COLO829 (cell line): ENCODE results near the gene CCSER1.
"Not testable (repeated sequence)": the region's sequence is repeated elsewhere in the genome, so short reads cannot be mapped to it uniquely, and the experiment has no call there.

Experiments used
- DNase-seq: peaks from one replicate; pipeline ENCODE4 v3.0.0; 2012; ENCODE audit warnings: low spot score

The CCSER1 gene

DNA sequence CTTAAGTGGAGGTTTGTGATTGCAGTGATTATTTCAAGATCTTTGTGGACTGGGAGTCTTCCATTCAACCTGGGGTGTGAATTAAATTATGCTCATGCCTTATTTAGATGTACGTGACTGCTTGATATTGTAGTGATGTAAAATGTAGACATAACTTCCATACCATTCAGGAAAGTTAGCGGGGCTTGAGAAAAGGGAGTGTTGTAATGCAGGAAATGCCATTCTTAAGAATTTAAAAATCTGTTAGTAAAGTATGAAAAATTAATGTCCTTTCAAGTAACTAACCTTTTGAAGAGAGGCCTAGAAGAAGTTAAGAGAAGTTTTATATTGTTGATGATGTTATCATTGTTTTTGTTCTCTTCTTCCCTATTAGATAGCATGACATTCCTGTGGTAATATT lies 318.2 kb downstream of the CCSER1 start:
- DNase-seq = no peak

DNA sequence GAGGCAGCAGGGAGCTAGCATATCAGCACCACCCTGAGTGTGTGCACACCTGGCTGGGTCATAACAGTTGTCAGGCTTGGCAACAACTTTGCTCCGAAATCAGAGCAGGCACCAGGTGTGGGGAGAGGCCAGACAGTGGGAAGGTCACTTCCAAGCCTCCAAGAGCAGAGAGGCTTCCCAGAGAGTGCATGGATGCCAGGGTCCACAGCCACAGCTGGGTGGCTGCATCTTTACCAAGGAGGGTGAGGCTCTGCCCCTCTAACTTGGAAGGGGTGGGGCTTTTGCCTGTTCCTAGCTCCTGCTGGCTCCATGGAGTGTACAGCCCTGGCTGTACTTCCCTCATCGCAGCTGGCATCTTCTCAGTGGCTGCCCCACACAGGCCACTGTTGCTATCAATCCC lies 322.4 kb downstream of the CCSER1 start:
- DNase-seq = no peak

DNA sequence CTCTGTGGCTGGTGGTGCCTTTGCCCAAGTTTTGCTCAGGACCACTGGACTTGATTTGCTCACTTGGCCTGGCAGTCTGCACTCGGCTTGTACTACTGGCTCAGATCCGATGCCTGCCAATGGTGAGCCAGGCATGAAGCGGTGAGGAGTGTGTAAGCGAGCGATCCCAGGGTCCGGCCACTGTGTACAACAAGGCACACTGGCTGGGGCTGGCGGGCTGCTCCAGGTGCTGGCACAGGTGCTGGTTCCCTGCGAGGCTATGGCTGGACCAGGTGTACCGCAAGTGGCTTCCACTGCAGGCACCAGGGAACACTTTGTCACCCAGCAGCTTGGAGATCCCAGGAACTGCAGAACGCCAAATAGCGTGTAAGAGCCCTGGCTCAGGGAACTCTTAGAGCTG lies 329.7 kb downstream of the CCSER1 start:
- no peak for DNase-seq

DNA sequence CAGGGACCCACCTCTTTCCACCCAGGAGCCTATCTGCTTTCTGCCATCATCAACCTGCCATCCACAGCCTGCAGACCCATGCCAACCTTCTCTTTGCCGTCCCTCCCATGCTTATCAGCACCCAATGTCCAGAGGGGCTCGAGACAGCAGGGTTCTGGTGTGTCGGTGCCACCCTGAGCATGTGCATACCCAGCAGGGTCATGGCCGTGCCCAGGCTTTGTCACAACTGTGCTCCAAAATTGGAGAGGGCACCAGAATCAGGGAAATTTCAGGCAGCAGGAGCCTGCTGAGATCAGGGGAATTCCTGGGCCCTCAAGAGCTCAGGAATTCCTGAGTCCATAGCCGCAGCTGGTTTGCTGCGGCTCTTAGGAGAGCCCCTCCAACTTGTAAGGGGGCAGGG lies 330.6 kb downstream of the CCSER1 start:
- DNase-seq = no peak

DNA sequence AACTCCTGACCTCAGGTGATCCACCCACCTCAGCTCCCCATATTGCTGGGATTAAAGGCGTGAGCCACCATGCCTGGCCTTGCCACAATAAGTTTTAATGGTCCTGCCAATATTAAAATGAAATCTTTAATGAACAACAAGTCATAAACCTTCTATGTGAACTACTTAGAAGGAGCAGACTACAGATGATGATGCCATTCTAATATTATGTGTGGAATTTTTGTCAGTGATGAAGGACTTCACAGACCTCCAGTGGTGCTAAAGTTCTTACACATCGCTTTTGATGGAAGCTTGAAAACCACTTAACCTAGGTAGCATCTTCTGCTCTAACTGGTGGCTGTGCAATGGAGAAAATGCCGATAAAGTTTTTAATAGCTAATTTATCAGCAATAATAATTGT lies 331.4 kb downstream of the CCSER1 start:
- no peak for DNase-seq

DNA sequence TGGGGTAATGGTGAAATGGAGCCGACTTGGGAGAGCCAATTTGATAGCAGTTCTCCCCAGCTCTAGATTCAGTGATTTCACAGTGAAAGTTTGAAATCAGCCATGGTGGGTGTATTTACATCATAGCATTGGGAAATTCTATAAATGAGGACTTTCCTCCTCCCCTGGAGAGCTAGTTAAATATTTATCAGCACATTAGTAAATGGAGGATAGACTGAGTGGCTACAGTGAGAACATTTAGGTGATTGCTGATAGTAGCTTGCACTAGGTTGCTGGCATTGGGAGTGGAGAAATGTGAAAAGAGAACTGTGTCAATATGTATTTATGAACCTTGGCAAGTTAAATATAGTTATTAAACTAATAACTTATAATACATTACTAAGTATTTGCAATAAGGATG lies 347.3 kb downstream of the CCSER1 start:
- no peak for DNase-seq

DNA sequence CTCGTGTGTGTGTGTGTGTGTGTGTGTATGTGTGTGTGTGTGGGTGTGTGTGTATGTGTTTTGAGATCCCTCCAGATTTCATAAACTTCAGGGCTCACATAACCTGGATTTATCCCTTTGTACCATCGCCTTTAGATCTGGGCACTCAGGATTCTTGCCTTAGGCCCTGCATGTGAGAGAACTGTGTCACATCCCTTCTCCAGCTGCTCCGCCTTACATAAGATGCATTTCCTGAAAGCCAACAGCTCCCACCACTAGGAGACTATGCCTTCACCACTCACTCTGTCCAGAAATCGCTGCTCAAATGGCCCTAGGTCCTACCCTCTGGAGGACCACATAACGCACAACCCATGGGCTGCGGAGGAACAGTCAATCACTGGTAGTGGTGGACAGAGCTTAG lies 348.8 kb downstream of the CCSER1 start:
- DNase-seq = no peak

DNA sequence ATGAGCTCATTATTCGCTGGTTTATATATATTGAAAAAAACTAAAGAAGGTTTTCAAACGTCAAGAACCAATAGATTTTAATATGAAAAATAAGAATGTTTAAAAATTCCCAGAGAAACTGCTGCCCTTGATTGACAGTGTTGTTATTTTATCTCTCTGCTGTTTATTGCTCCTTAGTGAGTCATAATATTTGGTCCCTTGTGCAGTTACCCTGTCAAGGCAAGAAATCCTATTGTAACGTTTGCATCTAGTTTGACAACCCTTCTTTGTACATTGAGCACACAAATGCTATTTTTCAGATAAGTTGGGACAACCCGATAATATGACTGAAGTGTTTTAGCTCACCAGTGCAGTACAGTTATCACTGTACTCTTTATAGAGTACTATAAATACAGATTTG lies 349.4 kb downstream of the CCSER1 start:
- DNase-seq = no peak

DNA sequence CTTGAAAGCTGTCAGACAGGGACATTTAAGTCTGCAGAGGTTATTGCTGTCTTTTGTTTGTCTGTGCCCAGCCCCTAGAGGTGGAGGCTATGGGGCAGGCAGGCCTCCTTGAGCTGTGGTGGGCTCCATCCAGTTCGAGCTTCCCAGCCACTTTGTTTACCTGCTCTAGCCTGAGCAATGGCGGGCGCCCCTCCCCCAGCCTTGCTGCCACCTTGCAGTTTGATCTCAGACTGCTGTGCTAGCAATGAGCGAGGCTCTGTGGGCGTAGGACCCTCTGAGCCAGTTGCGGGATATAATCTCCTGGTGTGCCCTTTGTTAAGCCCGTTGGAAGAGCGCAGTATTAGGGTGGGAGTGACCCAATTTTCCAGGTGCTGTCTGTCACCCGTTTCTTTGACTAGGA lies 357.7 kb downstream of the CCSER1 start:
- DNase-seq = not testable (repeated sequence)

DNA sequence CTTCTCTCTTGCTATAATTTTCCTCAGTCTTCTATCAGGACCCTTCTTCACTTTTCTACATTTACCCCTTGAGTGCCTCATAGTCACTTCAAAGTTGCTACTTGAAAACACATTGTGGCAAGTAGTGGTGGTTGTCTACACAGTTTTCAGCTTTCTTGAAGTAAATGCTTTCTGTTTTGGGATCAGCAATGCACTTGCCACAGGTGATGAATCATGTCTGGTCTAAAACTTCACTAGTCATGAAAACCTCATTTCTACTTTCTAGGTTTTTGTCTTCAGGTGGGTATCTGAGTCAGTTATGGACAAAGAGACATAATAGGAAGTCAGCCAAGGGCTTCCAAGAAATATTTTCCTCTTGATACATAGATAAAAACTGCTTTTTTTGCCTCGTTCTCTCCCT lies 359.2 kb downstream of the CCSER1 start:
- no peak for DNase-seq

DNA sequence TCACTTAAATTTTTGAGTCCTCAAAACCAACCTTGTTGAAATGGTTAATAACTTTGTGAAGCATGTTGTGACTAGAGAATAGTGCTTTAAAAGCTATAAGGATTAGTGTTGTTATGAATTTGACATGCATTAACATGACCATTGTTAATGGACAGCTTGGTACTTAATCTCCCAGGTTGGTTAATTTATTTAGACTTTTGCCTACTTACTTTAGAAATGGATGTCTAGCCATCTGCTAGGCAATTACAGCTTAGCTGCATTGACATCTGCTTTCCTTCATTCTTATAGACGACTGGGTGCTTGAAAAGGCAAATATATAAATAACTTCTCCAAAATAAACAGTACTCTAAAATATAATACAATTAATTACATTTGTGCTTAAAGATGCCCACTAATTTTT lies 368.0 kb downstream of the CCSER1 start:
- DNase-seq = no peak

DNA sequence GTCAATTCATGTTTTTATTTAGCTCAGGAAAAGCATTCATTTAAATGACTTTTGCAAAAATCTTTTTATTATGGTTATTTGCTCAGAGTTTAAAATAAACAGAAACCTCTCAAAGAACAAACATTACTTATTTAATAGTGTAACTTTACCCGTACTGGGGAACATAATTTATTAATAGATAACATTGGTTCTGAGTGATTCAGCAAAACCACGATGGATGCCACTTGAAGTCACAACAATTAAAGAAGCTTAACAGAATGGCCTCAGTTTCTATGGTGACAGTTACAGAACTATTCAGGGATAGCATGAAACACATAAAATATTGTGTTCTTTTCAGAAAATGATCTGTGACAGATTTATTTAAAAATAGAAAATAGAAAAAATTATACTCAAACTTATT lies 368.7 kb downstream of the CCSER1 start:
- no peak for DNase-seq

DNA sequence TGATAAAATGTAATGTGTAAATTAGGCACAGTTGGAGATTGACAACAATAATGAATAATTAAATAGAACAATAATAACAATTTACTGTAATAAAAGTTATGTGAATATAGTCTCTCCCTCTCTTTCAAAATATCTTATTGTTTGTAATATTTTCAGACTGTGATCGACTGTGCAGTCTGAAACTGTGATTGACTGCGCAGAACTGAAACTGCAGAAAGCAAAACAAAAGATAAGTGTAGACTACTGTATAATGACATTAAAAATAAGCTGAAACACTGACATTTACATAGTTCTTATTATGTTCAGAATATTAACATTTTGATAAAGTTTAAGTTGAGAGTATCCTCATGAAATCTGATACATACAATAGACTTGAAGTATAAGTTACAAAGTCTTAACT lies 371.0 kb downstream of the CCSER1 start:
- DNase-seq = no peak

DNA sequence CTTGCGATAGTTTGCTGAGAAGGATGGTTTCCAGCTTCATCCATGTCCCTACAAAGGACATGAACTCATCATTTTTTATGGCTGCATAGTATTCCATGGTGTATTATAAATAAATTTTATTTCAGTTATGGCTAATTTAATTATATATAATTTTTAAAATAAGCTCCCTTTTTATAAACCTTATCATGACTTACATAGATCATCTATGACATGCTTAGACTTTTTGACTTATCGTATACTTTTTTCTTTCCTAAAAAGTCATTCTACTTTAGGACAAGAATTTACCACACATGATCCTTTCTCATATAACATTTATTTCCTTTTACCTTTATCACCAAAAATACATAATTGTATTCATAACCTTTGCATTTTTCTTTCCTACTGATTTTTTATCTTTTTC lies 376.5 kb downstream of the CCSER1 start:
- no peak for DNase-seq

DNA sequence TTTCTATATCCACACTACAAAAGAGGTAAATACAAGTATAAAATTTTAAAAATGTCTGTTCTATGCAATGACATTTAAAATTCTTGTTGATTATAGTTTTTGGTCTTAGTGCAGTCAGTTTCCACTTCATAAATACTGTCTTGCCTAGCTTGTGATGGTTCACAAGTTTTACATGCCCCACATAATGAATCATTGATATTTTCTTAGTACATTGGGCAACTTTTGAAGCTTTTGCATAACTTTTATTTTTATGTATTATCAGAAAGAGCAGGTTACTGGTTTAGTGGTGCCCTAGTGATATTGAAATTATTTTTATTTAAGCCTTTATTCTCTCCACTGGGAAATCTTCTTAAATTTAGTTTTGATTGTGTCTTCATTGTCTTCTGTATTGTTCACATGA lies 388.0 kb downstream of the CCSER1 start:
- no peak for DNase-seq

DNA sequence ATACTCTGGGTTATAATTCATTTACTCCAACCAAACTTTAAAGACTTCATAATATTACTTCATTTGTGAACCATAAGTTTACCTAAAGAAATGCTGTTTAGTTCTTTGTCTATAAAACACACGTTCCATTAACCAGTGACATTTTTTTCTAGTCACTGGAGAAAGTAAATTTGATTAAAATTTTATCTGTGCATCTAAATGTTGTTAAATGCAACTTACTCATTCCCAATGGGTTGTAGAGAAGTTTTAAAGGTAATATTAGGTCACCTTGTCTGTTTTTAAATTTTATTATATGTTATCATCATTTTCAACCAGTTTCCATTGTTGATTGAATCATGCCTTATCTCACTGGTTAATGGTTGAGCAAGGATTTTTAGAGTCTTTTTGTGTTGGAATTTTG lies 401.4 kb downstream of the CCSER1 start:
- no peak for DNase-seq

DNA sequence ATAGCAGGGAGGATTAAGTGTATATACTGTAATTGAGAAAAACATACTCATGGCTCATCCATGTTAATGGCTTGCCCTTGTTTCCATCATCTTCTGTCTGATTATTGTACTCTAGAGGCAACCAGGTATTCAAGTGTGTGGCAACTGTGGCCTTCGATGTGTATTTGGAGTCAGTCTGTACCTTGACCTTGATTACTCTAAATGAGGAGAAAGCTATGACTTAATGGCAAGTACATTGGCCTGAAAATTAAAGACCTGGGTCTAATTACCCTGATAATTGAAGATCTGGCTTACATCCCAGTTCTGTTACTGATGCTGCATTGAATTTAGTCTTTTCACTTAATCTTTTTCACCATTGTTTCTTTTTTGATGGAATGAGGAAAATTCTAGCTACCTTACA lies 409.2 kb downstream of the CCSER1 start:
- DNase-seq = no peak

DNA sequence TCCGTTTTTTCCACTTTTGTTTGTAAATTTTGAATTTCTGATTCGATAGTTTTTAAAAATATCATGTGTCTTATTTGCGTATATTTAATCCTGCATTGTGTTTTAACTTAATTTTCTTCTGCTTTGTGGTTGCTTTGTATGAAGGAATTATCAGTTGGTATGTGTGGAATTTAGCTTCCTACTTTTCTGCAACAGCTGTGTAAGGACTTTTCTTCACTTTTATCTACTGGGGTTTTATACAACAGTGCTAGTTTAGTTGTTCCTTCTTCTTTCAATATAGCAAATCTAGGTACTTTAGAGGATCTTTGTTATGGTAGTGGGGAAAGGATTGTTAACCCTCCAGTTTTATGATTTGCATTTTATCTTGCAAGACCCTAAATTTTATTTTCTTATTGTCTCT lies 410.3 kb downstream of the CCSER1 start:
- DNase-seq = no peak

DNA sequence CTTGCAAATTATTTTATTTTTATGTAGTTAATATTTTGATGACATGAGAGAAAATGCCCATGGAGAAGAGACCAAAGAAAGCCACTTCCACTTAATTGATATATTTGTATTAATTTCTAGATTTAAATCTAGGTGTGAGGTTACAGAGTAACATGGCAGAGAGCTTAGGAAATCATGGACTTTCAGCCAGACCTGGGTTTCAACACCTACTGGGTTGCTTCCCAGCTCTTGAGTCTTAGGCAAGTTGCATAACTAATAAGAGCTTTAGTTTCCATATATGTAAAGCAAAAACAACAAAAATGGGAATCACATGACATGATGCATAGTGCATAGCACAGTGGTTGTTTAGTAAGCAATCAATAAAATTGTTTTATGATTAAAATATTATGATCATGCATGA lies 413.3 kb downstream of the CCSER1 start:
- no peak for DNase-seq

DNA sequence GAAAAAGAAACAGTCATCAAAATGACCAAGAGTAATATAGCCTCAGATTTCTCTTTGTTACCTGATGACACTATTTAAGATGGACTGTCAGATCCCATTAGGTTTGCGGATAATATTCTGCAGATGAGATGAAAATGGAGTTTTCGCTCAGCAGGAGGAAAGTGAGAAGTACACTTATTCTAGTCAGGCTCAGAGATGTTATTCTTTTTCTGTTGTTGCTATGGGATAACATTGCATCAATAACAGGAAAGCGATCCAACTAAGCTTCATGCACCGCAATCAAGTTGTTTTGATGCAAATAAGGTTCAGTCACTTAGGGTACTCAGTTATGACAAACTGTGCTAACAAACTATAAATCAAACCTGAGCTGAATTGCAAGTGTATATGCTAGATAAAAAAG lies 415.0 kb downstream of the CCSER1 start:
- no peak for DNase-seq

DNA sequence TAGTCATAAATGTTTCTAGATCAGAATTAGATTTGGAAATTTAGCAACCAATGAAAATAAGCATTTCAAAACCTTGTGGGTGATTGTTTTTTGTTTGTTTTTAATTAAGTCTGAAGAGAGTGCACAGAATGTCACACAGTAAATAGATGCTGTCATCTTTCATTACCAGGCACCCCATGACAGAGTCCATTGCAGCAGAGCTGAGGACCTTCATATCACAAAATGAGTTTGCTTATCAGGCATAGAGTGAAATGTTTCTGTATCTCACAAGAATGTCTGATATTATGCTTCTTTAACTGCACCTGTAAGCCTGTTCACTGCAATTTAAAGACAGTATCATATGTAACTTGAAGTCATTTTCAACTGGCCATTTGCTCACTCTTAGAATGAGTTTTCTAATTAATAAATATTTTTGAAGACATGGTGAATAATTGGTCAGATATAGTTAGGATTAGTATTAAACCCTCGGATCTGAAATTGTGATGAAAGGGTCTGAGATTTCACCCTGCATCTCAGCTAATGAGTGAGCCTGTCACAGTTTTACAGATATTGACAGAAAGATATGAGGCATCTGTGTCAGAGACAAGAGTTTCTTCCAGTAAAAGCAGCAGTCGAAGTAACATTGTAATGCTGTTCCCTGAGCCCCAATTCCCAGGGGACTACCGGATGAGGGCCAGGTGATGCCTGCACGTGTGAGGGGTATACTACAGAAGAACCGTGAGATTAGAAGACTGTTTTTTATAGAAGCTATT lies 416.4 kb downstream of the CCSER1 start:
- DNase-seq = no peak

DNA sequence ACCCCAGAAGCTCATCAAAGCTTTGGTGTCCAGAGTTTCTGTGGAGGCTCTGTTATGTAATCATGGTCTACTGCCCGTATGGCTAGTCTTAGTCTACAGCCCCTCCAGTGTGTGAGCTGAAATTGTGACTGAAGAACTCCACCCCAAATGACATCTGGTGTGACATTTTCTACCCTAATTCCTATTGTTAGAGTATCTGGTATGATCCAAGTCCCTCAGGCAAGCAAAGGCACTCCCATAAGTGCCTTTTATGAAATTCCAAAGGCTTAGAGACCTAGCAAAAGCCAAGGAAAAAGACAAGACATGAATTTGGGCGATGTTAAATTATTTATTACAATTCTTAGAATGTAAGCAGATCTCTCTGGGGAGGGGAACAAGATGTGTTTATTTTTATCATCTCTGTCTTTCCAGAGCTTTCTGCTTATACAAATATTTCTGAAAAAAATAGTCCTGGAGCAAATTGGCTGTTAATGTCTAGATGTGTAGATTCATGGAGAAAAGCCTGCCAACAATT lies 417.4 kb downstream of the CCSER1 start:
- no peak for DNase-seq

DNA sequence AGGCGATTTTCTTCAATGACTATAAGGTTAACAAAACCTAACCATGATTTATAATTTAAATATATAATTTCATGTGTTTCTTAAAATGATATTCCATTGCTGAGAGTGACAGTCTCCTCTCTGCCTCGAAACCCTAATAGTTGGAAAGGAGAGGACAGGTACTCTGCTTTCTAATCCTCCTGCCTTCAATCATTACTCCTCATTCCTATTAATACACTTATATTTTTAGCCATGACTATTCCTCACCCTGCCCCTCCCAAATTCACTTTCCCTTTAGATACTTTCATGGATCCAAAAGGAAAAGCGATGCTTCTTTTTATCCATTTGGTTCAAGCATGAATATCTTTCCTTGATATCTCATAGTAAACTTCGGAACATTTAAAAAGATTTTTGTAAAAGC lies 418.2 kb downstream of the CCSER1 start:
- DNase-seq = no peak

DNA sequence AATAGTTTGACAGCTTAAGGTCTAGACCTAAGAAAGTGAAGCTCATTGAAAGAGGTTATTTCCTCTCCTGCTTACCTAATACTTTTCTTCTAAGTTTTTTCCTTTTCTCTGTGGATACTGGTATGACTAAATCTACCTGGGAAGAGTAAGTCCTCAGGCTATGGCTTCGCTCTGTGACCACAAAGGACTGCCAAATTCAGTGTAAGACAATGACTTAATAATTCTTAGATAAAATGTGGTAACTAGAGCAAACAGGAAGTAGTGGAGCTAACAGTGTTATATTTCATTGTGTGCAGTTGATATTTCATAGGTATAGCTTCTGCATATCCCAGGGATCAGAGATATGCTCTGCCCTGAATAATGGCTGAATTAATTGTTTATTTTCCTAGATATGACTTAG lies 418.9 kb downstream of the CCSER1 start:
- DNase-seq = no peak

DNA sequence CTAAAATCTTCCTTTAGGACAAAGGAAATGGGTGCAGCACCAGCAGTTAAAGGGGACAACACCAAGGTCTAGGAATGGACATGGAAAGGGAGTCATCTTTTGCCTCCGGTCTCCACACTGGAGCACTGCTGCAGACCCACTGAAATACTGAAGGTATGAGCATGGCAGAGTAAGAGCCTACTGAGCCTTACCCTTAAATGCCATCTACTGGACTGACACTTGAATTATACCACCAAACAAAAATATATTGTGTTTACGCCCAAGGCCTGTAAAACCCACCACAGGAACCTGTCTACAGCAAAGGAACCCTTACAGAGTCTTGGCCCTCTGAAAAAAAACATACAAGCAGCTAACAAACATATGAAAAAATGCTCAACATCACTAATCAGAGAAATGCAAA lies 443.4 kb downstream of the CCSER1 start:
- no peak for DNase-seq
